ENCODE results near the gene VTI1A. TPM values are rescaled to one million over a fixed set of nuclear protein-coding genes. Genes with fewer than 3 reads are reported as not detected.

The VTI1A gene
- total and polyA plus RNA-seq, 3 donors from 2014 or later, result 25.5 to 85.9 (median 63.4) TPM

DNA sequence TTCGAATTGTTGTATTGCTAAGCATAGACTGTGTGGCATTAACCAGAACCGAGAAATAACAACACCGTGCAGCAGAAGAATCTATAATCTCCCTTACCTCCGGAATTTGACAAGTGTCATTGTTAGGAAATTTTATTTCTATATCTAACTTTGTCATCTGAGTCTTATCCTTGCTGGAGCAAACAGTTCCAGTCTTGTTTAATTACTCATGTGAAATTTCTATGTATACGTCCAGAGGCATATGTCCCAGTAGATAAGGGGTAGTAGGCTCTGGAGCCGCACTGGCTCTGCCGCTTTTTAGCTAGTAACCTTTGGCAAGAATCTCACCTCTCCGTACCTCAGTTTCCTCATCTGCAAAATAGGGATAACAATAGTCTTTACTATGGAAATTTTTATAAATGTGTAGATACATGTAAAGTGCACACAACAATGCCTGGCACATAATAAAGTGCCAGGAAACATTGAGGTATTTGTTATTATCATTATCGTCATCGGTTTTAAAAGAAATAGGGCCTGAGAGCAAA lies 228.6 kb downstream of the VTI1A start:
- intact Hi-C loops (cut with DNase I; ENCODE audit: low total_unique reads), result no loop called here
- Histone ChIP-seq H3K4me3 (no peak overlapping the region), H3K4me1 (no peaks in the 10 kb centered on the region), H3K36me3 (ENCODE audit: low read depth, missing control alignments) (no peaks in the 10 kb centered on the region), H3K9me3 (no peaks in the 10 kb centered on the region), H3K27me3 (no peaks in the 10 kb centered on the region), H3K27ac (no peak overlapping the region)
- 92 to 93% methylated on average over 10 of the region's 10 CpGs for whole genome bisulfite sequencing, 2 donors
- TF ChIP-seq, protein P1, sequence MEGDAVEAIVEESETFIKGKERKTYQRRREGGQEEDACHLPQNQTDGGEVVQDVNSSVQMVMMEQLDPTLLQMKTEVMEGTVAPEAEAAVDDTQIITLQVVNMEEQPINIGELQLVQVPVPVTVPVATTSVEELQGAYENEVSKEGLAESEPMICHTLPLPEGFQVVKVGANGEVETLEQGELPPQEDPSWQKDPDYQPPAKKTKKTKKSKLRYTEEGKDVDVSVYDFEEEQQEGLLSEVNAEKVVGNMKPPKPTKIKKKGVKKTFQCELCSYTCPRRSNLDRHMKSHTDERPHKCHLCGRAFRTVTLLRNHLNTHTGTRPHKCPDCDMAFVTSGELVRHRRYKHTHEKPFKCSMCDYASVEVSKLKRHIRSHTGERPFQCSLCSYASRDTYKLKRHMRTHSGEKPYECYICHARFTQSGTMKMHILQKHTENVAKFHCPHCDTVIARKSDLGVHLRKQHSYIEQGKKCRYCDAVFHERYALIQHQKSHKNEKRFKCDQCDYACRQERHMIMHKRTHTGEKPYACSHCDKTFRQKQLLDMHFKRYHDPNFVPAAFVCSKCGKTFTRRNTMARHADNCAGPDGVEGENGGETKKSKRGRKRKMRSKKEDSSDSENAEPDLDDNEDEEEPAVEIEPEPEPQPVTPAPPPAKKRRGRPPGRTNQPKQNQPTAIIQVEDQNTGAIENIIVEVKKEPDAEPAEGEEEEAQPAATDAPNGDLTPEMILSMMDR (IDR thresholded peaks at IDR 0.05), result no peak
- no peak for TF ChIP-seq POLR2A (IDR thresholded peaks at IDR 0.05)
- no peak for DNase-seq

- Histone ChIP-seq H3K27ac (no peak overlapping the region), H3K36me3 (ENCODE audit: low read depth, missing control alignments) (no peaks in the 10 kb centered on the region), H3K4me3 (no peak overlapping the region), H3K9me3 (no peaks in the 10 kb centered on the region), H3K4me1 (no peaks in the 10 kb centered on the region), H3K27me3 (no peaks in the 10 kb centered on the region)
- WGBS, 2 donors, result 60 to 67% methylated on average over 5 of the region's 5 CpGs
- no peak for TF ChIP-seq POLR2A (IDR thresholded peaks at IDR 0.05)
- TF ChIP-seq, protein P1 (IDR thresholded peaks at IDR 0.05), result no peak
- intact Hi-C loops (cut with DNase I; ENCODE audit: low total_unique reads), result no loop called here
- peak; percentile 75 for DNase-seq
Measured at GRCh38 chr10:112677689-112678088, 230.7 kb downstream of the VTI1A start.

- Histone ChIP-seq H3K36me3 (ENCODE audit: low read depth, missing control alignments) (no peaks in the 10 kb centered on the region), H3K9me3 (no peaks in the 10 kb centered on the region), H3K27ac (no peak overlapping the region), H3K4me1 (no peaks in the 10 kb centered on the region), H3K4me3 (no peak overlapping the region), H3K27me3 (no peaks in the 10 kb centered on the region)
- 69 to 77% methylated on average over 7 of the region's 7 CpGs for WGBS, 2 donors
- intact Hi-C loops (cut with DNase I; ENCODE audit: low total_unique reads), result no loop called here
- TF ChIP-seq, protein P1 (IDR thresholded peaks at IDR 0.05), result no peak
- TF ChIP-seq POLR2A (IDR thresholded peaks at IDR 0.05), result no peak
- no peak for DNase-seq
Measured at GRCh38 chr10:112678581-112678980, 231.6 kb downstream of the VTI1A start.

DNA sequence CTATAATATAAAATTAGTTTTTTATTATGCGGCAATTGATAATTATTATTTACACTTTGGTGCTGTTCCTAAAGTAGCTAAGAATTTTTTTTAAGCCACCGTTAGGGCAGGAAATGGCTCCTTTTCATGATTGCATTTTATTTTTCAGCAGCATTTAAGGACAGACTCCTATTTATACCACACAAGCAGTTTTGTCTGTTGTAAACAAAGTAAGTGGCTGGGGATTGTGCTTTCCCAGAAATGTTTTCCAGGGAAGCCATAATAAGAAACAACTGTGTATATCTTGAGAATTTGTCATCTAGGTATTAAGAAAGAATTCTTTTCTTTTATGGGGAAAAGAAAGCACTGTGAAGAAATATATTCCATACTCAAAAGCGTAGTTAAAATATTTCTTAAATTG lies 232.0 kb downstream of the VTI1A start:
- intact Hi-C loops (cut with DNase I; ENCODE audit: low total_unique reads), result no loop called here
- H3K36me3 ChIP-seq (ENCODE audit: low read depth, missing control alignments), result no peaks in the 10 kb centered on the region
- no peak overlapping the region for H3K4me3 ChIP-seq
- DNase-seq, result no peak
- H3K4me1 ChIP-seq, result no peaks in the 10 kb centered on the region
- H3K27ac ChIP-seq, result no peak overlapping the region
- no peaks in the 10 kb centered on the region for H3K27me3 ChIP-seq
- WGBS, 2 donors, result 85 to 88% methylated on average over 3 of the region's 3 CpGs
- no peaks in the 10 kb centered on the region for H3K9me3 ChIP-seq
- TF ChIP-seq, protein P1 (IDR thresholded peaks at IDR 0.05), result no peak
- no peak for TF ChIP-seq POLR2A (IDR thresholded peaks at IDR 0.05)

- intact Hi-C loops (cut with DNase I; ENCODE audit: low total_unique reads), result no loop called here
Measured at GRCh38 chr10:112679392-112679791, 232.4 kb downstream of the VTI1A start.

More at GRCh38 chr10:112679392-112679791, 232.4 kb downstream of the VTI1A start:
- no peaks in the 10 kb centered on the region for H3K4me1 ChIP-seq
- 89 to 92% methylated on average over 2 of the region's 2 CpGs for WGBS, 2 donors
- no peaks in the 10 kb centered on the region for H3K36me3 ChIP-seq (ENCODE audit: low read depth, missing control alignments)
- no peaks in the 10 kb centered on the region for H3K27me3 ChIP-seq
- no peak for TF ChIP-seq POLR2A (IDR thresholded peaks at IDR 0.05)
- TF ChIP-seq, protein P1 (IDR thresholded peaks at IDR 0.05), result no peak
- H3K4me3 ChIP-seq, result no peak overlapping the region
- H3K27ac ChIP-seq, result no peak overlapping the region
- no peaks in the 10 kb centered on the region for H3K9me3 ChIP-seq
- DNase-seq, result no peak
